ENCODE data around the gene MAPK10. TPM values are rescaled to one million over a fixed set of nuclear protein-coding genes. Genes with fewer than 3 reads are reported as not detected.

The MAPK10 gene
- total and polyA plus RNA-seq, 2 of the 8 experiments (the other 6 are each of a cell fraction or from before 2014, with no cell fraction given): 2.5 to 3.1 TPM

- no peak overlapping the region for H3K4ac ChIP-seq (replicated peaks; ENCODE audit: insufficient read length, low read depth, low read length)
- no peak overlapping the region for H2BK20ac ChIP-seq (ENCODE audit: low read length)
- H3K9ac ChIP-seq (replicated peaks in 1 of 4; ENCODE audit: extremely low read depth in 1 of 4, low read depth in 3 of 4, low read length in 3 of 4): no peak overlapping the region
- no peaks in the 10 kb centered on the region for H3K4me1 ChIP-seq (replicated peaks in 1 of 4; ENCODE audit: control insufficient read depth in 3 of 4, insufficient read depth in 4 of 4, low read length in 3 of 4)
- H3K36me3 ChIP-seq (ENCODE audit: control insufficient read depth in 2 of 4, insufficient read depth in 4 of 4, low read length in 3 of 4): no peaks in the 10 kb centered on the region
- no peak overlapping the region for H2BK5ac ChIP-seq (ENCODE audit: low read depth, low read length)
- no peak overlapping the region for H3K23ac ChIP-seq (ENCODE audit: insufficient read length)
- no peaks in the 10 kb centered on the region for H3K79me2 ChIP-seq (ENCODE audit: control insufficient read depth in 1 of 2, insufficient read depth in 2 of 2, low read length in 2 of 2)
- no peak overlapping the region for H3K14ac ChIP-seq (ENCODE audit: insufficient read length)
- H3K4me3 ChIP-seq (ENCODE audit: extremely low read depth in 1 of 4, insufficient read depth in 2 of 4, low read depth in 3 of 4, low read length in 4 of 4): no peak overlapping the region
- ChIA-PET CTCF (ENCODE audit: partially characterized antibody) (interaction anchor here (1.3 kb wide), 1 partner anchor 168 kb away, joined by 3 read pairs; no protein-coding TSS in a partner anchor), POLR2A (ENCODE audit: partially characterized antibody) (no interaction called here)
- H3K9me3 ChIP-seq (ENCODE audit: insufficient read depth in 2 of 2, low read depth in 1 of 2, low read length in 1 of 2): no peaks in the 10 kb centered on the region
- FAIRE-seq: no peak
- H3K23me2 ChIP-seq (ENCODE audit: low read depth, low read length): no peaks in the 10 kb centered on the region
- no peaks in the 10 kb centered on the region for H3K27me3 ChIP-seq (replicated peaks in 1 of 4; ENCODE audit: control insufficient read depth in 3 of 4, extremely low read depth in 1 of 4, insufficient read depth in 3 of 4, low read length in 3 of 4)
- 90% methylated on average over 3 of the region's 3 CpGs; no CpG with 5 or more reads in 1 of the 2 experiments for WGBS, 2 experiments (ENCODE audit: extremely low coverage in 1 of 2, insufficient coverage in 1 of 2, insufficient read length in 1 of 2, insufficient replicate concordance in 2 of 2, low coverage in 1 of 2, low lambda C conversion rate in 2 of 2, missing lambda C conversion rate in 1 of 2)
- H4K91ac ChIP-seq (replicated peaks; ENCODE audit: insufficient read length, low read length): no peak overlapping the region
- H4K20me1 ChIP-seq (replicated peaks in 1 of 2; ENCODE audit: control insufficient read depth in 1 of 2, insufficient read depth in 2 of 2, low read length in 2 of 2): no peaks in the 10 kb centered on the region
- H2AFZ ChIP-seq (ENCODE audit: low read length): no peak overlapping the region
- H3K79me1 ChIP-seq (ENCODE audit: low read depth, low read length): peaks cover 2% of the 10 kb centered on the region; the same call in 1 of the 2 replicates
- no peak overlapping the region for H2BK12ac ChIP-seq (ENCODE audit: low read depth, low read length)
- H3K4me2 ChIP-seq (ENCODE audit: insufficient read depth in 1 of 2, low read depth in 2 of 2, low read length in 2 of 2): no peak overlapping the region
- no peak overlapping the region for H4K5ac ChIP-seq (ENCODE audit: insufficient read length, low read depth, low read length)
- DNase-seq (ENCODE audit: low read depth in 1 of 2, low spot score in 2 of 2): no peak
- H2AK5ac ChIP-seq (ENCODE audit: low read depth, low read length): no peak overlapping the region
- H2BK120ac ChIP-seq (replicated peaks; ENCODE audit: low read depth, low read length): no peak overlapping the region
- no peak overlapping the region for H3K27ac ChIP-seq (ENCODE audit: low read depth, low read length)
- no peak overlapping the region for H2BK15ac ChIP-seq (ENCODE audit: low read length)
- H4K8ac ChIP-seq (ENCODE audit: extremely low read depth, insufficient read depth, low read length): no peak overlapping the region
- H3K56ac ChIP-seq (replicated peaks; ENCODE audit: insufficient read length, low read depth, low read length): no peak overlapping the region
- H3K18ac ChIP-seq (ENCODE audit: extremely low read depth, low read length): no peak overlapping the region
- TF ChIP-seq CBX5 (IDR thresholded peaks at IDR 0.05; ENCODE audit: low read depth, low read length): no peak
- no peak for TF ChIP-seq CBX8 (IDR thresholded peaks at IDR 0.05; ENCODE audit: borderline replicate concordance, low read depth, low read length)
- TF ChIP-seq SIRT6 (IDR thresholded peaks at IDR 0.05; ENCODE audit: low read length): no peak
- TF ChIP-seq RXRA (IDR thresholded peaks at IDR 0.05; ENCODE audit: insufficient read depth, low read depth, low read length): no peak
- TF ChIP-seq ATF3 (IDR thresholded peaks at IDR 0.05; ENCODE audit: insufficient read depth, low read depth, low read length): no peak
- no peak for TF ChIP-seq SIX5 (IDR thresholded peaks at IDR 0.05; ENCODE audit: low read depth, low read length)
- TF ChIP-seq HDAC2 (IDR thresholded peaks at IDR 0.05; ENCODE audit: borderline replicate concordance in 1 of 2, low read depth in 2 of 2, low read length in 2 of 2): no peak
- no peak for TF ChIP-seq SP4 (IDR thresholded peaks at IDR 0.05; ENCODE audit: low read length)
- no peak for TF ChIP-seq POLR2A (IDR thresholded peaks at IDR 0.05; ENCODE audit: control extremely low read depth in 1 of 2, low read depth in 2 of 2, low read length in 2 of 2)
- no peak for TF ChIP-seq SRF (IDR thresholded peaks at IDR 0.05; ENCODE audit: low read depth, low read length)
- TF ChIP-seq EZH2 (IDR thresholded peaks at IDR 0.05; ENCODE audit: low read depth, low read length, severe bottlenecking): no peak
- TF ChIP-seq JUN (IDR thresholded peaks at IDR 0.05; ENCODE audit: low read depth, low read length): no peak
- no peak for TF ChIP-seq TEAD4 (IDR thresholded peaks at IDR 0.05; ENCODE audit: low read depth, low read length)
- TF ChIP-seq TCF12 (IDR thresholded peaks at IDR 0.05; ENCODE audit: low read depth, low read length): no peak
- no peak for TF ChIP-seq MAX (IDR thresholded peaks at IDR 0.05)
These were observed 30.4 kb downstream of the MAPK10 start for GRCh38 chr4:86329431-86329830.
